ENCODE results near the gene C22orf42.

DNA sequence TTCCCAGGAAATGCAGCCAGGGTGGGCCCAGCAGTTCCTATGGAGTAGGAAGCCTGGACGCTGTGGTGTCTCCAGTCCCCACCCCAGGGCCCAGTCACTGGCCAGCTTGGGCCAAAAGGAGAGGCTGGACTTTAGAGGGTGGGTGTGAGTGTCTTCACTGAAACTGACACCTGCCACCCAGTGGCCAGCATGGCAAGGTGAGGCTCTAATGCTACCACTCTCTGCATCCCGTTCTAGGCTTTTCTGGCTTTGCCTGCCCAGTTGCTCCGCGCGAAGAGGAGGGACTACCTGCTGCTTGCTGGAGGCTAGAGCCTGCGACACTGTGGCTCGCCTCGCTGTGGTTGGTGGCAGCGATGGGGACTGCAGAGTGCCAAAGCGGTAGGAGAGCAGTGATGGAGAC lies 35.4 kb downstream of the C22orf42 start:
- TF ChIP-seq, protein P1, sequence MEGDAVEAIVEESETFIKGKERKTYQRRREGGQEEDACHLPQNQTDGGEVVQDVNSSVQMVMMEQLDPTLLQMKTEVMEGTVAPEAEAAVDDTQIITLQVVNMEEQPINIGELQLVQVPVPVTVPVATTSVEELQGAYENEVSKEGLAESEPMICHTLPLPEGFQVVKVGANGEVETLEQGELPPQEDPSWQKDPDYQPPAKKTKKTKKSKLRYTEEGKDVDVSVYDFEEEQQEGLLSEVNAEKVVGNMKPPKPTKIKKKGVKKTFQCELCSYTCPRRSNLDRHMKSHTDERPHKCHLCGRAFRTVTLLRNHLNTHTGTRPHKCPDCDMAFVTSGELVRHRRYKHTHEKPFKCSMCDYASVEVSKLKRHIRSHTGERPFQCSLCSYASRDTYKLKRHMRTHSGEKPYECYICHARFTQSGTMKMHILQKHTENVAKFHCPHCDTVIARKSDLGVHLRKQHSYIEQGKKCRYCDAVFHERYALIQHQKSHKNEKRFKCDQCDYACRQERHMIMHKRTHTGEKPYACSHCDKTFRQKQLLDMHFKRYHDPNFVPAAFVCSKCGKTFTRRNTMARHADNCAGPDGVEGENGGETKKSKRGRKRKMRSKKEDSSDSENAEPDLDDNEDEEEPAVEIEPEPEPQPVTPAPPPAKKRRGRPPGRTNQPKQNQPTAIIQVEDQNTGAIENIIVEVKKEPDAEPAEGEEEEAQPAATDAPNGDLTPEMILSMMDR (IDR thresholded peaks at IDR 0.05; ENCODE audit: insufficient read depth, low read length), result no peak
- no peak for TF ChIP-seq POLR2AphosphoS5 (IDR thresholded peaks at IDR 0.05; ENCODE audit: low read depth)
- TF ChIP-seq, protein P2, sequence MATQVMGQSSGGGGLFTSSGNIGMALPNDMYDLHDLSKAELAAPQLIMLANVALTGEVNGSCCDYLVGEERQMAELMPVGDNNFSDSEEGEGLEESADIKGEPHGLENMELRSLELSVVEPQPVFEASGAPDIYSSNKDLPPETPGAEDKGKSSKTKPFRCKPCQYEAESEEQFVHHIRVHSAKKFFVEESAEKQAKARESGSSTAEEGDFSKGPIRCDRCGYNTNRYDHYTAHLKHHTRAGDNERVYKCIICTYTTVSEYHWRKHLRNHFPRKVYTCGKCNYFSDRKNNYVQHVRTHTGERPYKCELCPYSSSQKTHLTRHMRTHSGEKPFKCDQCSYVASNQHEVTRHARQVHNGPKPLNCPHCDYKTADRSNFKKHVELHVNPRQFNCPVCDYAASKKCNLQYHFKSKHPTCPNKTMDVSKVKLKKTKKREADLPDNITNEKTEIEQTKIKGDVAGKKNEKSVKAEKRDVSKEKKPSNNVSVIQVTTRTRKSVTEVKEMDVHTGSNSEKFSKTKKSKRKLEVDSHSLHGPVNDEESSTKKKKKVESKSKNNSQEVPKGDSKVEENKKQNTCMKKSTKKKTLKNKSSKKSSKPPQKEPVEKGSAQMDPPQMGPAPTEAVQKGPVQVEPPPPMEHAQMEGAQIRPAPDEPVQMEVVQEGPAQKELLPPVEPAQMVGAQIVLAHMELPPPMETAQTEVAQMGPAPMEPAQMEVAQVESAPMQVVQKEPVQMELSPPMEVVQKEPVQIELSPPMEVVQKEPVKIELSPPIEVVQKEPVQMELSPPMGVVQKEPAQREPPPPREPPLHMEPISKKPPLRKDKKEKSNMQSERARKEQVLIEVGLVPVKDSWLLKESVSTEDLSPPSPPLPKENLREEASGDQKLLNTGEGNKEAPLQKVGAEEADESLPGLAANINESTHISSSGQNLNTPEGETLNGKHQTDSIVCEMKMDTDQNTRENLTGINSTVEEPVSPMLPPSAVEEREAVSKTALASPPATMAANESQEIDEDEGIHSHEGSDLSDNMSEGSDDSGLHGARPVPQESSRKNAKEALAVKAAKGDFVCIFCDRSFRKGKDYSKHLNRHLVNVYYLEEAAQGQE (IDR thresholded peaks at IDR 0.05; ENCODE audit: insufficient replicate concordance, low read depth), result no peak
